Measurements from ENCODE around the gene ABLIM1. TPM values are rescaled to one million over a fixed set of nuclear protein-coding genes. Genes with fewer than 3 reads are reported as not detected.

The ABLIM1 gene
- total and polyA plus RNA-seq, 2 of the 4 experiments (the other 2 are of a cell fraction), result 7.7 to 9.9 TPM

- H2BK120ac ChIP-seq (ENCODE audit: low read depth, low read length), result no peak overlapping the region
- no peak overlapping the region for H2BK15ac ChIP-seq (ENCODE audit: low read depth, low read length)
- no peak overlapping the region for H2BK5ac ChIP-seq (ENCODE audit: low read depth, low read length, poor library complexity, severe bottlenecking)
- POLR2A ChIA-PET (ENCODE audit: unreplicated experiment), result no interaction called here
- ATAC-seq (ENCODE audit: low read depth) (no peak), DNase-seq (no peak)
- H3K27ac ChIP-seq (ENCODE audit: insufficient read depth, low read length), result no peak overlapping the region
- H3K56ac ChIP-seq (ENCODE audit: extremely low read depth, insufficient read depth, low read length), result no peak overlapping the region
- WGBS, 2 experiments (ENCODE audit: extremely low coverage in 2 of 2, insufficient read length in 1 of 2), result no CpG with 5 or more reads among the region's 5 CpGs
- H3K36me3 ChIP-seq (ENCODE audit: control insufficient read depth, insufficient read depth, low read length), result no peaks in the 10 kb centered on the region; the same call in 1 of the 2 replicates
- H3K79me1 ChIP-seq (ENCODE audit: low read depth in 1 of 2, low read length in 2 of 2), result no peaks in the 10 kb centered on the region
- H3K14ac ChIP-seq (replicated peaks; ENCODE audit: low read depth, low read length), result no peak overlapping the region
- in situ Hi-C loops (cut with MboI; ENCODE audit: low sequenced_read_pairs), result no loop called here
- no peak overlapping the region for H2AFZ ChIP-seq (replicated peaks; ENCODE audit: low read length, poor library complexity)
- H3K4ac ChIP-seq (ENCODE audit: low read depth, low read length), result no peak overlapping the region
- H3K27me3 ChIP-seq (ENCODE audit: control insufficient read depth, insufficient read depth, low read length), result peaks cover 36% of the 10 kb centered on the region
- no peak overlapping the region for H3K23ac ChIP-seq (ENCODE audit: low read depth, low read length)
- no peak overlapping the region for H2AK5ac ChIP-seq (ENCODE audit: low read depth, low read length)
- no TSS peak for BruUV-seq (replicated peaks)
- TF ChIP-seq FOS (IDR thresholded peaks at IDR 0.05; ENCODE audit: low read depth, low read length) (no peak), BHLHE40 (IDR thresholded peaks at IDR 0.05; ENCODE audit: low read depth, low read length) (no peak), NFE2L2 (IDR thresholded peaks at IDR 0.05; ENCODE audit: low read depth, low read length) (no peak), CHD1 (IDR thresholded peaks at IDR 0.05; ENCODE audit: low read depth, low read length) (no peak), CEBPB (IDR thresholded peaks at IDR 0.05; ENCODE audit: low read depth, low read length) (no peak), RCOR1 (IDR thresholded peaks at IDR 0.05; ENCODE audit: insufficient replicate concordance, low read length) (no peak), MAFK (IDR thresholded peaks at IDR 0.05; ENCODE audit: low read depth, low read length) (no peak), POLR2A (IDR thresholded peaks at IDR 0.05; ENCODE audit: low read depth, low read length) (no peak), SMC3 (IDR thresholded peaks at IDR 0.05; ENCODE audit: low read depth, low read length) (no peak)
- TF ChIP-seq, protein P1, sequence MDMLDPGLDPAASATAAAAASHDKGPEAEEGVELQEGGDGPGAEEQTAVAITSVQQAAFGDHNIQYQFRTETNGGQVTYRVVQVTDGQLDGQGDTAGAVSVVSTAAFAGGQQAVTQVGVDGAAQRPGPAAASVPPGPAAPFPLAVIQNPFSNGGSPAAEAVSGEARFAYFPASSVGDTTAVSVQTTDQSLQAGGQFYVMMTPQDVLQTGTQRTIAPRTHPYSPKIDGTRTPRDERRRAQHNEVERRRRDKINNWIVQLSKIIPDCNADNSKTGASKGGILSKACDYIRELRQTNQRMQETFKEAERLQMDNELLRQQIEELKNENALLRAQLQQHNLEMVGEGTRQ (IDR thresholded peaks at IDR 0.05; ENCODE audit: low read depth, low read length), result no peak
- TF ChIP-seq, protein P2, sequence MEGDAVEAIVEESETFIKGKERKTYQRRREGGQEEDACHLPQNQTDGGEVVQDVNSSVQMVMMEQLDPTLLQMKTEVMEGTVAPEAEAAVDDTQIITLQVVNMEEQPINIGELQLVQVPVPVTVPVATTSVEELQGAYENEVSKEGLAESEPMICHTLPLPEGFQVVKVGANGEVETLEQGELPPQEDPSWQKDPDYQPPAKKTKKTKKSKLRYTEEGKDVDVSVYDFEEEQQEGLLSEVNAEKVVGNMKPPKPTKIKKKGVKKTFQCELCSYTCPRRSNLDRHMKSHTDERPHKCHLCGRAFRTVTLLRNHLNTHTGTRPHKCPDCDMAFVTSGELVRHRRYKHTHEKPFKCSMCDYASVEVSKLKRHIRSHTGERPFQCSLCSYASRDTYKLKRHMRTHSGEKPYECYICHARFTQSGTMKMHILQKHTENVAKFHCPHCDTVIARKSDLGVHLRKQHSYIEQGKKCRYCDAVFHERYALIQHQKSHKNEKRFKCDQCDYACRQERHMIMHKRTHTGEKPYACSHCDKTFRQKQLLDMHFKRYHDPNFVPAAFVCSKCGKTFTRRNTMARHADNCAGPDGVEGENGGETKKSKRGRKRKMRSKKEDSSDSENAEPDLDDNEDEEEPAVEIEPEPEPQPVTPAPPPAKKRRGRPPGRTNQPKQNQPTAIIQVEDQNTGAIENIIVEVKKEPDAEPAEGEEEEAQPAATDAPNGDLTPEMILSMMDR (conservative IDR thresholded peaks at IDR 0.05; ENCODE audit: low read depth, low read length), result no peak
- H3K4me2 ChIP-seq (ENCODE audit: low read depth, low read length), result no peak overlapping the region
- H2BK20ac ChIP-seq (ENCODE audit: low read depth, low read length), result no peak overlapping the region
- H3K4me1 ChIP-seq (ENCODE audit: control insufficient read depth, insufficient read depth, low read length), result peaks cover 1% of the 10 kb centered on the region; the same call in 1 of the 2 replicates
- no peak overlapping the region for H3K9ac ChIP-seq (ENCODE audit: low read depth, low read length)
- no peak overlapping the region for H4K91ac ChIP-seq (ENCODE audit: insufficient read depth, low read depth, low read length)
- dilution Hi-C loops (cut with HindIII; ENCODE audit: low sequenced_read_pairs, unreplicated experiment), result no loop called here
- CTCF ChIA-PET, result no interaction called here
- intact Hi-C loops (cut with micrococcal nuclease), result no loop called here
- no peaks in the 10 kb centered on the region for H3K9me1 ChIP-seq (ENCODE audit: insufficient read depth, low read length)
- H3K9me3 ChIP-seq (ENCODE audit: control insufficient read depth, insufficient read depth, low read length), result no peaks in the 10 kb centered on the region
- no peak overlapping the region for H2AK9ac ChIP-seq (replicated peaks; ENCODE audit: low read depth, low read length, poor library complexity)
- no peak overlapping the region for H4K5ac ChIP-seq (ENCODE audit: low read depth, low read length)
- H3K4me3 ChIP-seq (ENCODE audit: insufficient read depth, low read depth, low read length), result no peak overlapping the region
- H3K18ac ChIP-seq (ENCODE audit: low read depth, low read length), result no peak overlapping the region
- no peaks in the 10 kb centered on the region for H4K20me1 ChIP-seq (ENCODE audit: insufficient read depth, low read length)
- H4K8ac ChIP-seq (ENCODE audit: low read depth in 2 of 2, low read length in 2 of 2), result no peak overlapping the region
These were observed 265.8 kb downstream of the ABLIM1 start for GRCh38 chr10:114392112-114392835.

All from IMR-90 (cell line).